HepG2 (cell line): ENCODE results near the gene WDR18.

Experiments used
- ATF2 ChIP-seq: sonication (generic); formaldehyde crosslinking; IDR thresholded peaks from 2 replicates; pipeline ENCODE4 v1.4.0; 2020; ENCODE audit warnings: missing genetic modification reagents
- ELF4 ChIP-seq: sonication (generic); formaldehyde crosslinking; IDR thresholded peaks from 2 replicates; pipeline ENCODE4 v1.5.0; 2020; ENCODE audit warnings: missing genetic modification reagents, mild to moderate bottlenecking, moderate library complexity, borderline replicate concordance
- EZH2 ChIP-seq: conservative IDR thresholded peaks from 2 replicates; pipeline ENCODE4 v1.6.1; 2012; ENCODE audit warnings: mild to moderate bottlenecking, low read depth, low read length, moderate library complexity
- MTA3 ChIP-seq: sonication (generic); formaldehyde crosslinking; IDR thresholded peaks from 2 replicates; pipeline ENCODE4 v1.4.0; 2020; ENCODE audit warnings: missing genetic modification reagents
- NFYB ChIP-seq: sonication (generic); formaldehyde crosslinking; IDR thresholded peaks from 2 replicates; pipeline ENCODE4 v1.4.0; 2020; ENCODE audit warnings: missing genetic modification reagents
- NRL ChIP-seq: sonication (generic); formaldehyde crosslinking; IDR thresholded peaks from 2 replicates; pipeline ENCODE4 v1.5.0; 2020; ENCODE audit warnings: missing genetic modification reagents, mild to moderate bottlenecking, moderate library complexity, borderline replicate concordance
- PHF21A ChIP-seq: sonication (generic); formaldehyde crosslinking; IDR thresholded peaks from 2 replicates; pipeline ENCODE4 v1.5.0; 2020; ENCODE audit warnings: mild to moderate bottlenecking, missing genetic modification reagents
- POLR2A ChIP-seq, 2 experiments: IDR thresholded peaks; 2 replicates each; pipeline ENCODE4 v1.6.1; 2011; ENCODE audit warnings: low read depth in 2 of 2, low read length in 2 of 2, mild to moderate bottlenecking in 1 of 2, moderate library complexity in 1 of 2; ENCODE audit not compliant: insufficient read depth in 1 of 2
- ZNF17 ChIP-seq: sonication (generic); formaldehyde crosslinking; IDR thresholded peaks from 2 replicates; pipeline ENCODE4 v1.5.0; 2020; ENCODE audit warnings: mild to moderate bottlenecking, missing genetic modification reagents
- ZNF672 ChIP-seq: sonication (generic); formaldehyde crosslinking; IDR thresholded peaks from 2 replicates; pipeline ENCODE4 v1.8.1; 2022; ENCODE audit warnings: missing genetic modification reagents
- ZNF674 ChIP-seq: sonication (generic); formaldehyde crosslinking; IDR thresholded peaks from 2 replicates; pipeline ENCODE4 v1.5.0; 2020; ENCODE audit warnings: low read depth, mild to moderate bottlenecking, missing genetic modification reagents
- TF ChIP-seq, protein P1 (sequence below): sonication (generic); IDR thresholded peaks from 2 replicates; pipeline ENCODE4 v1.6.1; 2016; ENCODE audit warnings: low read depth, borderline replicate concordance

- TF ChIP-seq, protein P1, sequence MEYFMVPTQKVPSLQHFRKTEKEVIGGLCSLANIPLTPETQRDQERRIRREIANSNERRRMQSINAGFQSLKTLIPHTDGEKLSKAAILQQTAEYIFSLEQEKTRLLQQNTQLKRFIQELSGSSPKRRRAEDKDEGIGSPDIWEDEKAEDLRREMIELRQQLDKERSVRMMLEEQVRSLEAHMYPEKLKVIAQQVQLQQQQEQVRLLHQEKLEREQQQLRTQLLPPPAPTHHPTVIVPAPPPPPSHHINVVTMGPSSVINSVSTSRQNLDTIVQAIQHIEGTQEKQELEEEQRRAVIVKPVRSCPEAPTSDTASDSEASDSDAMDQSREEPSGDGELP: no peak
- TF ChIP-seq MTA3 (no peak), ZNF672 (CRISPR knock-in tag) (no peak), ELF4 (CRISPR knock-in tag) (no peak), POLR2A (IDR thresholded peaks at IDR 0.05; ENCODE audit: insufficient read depth in 1 of 2, low read depth in 2 of 2, low read length in 2 of 2) (no peak), ATF2 (CRISPR knock-in tag) (no peak), NRL (CRISPR knock-in tag) (no peak), NFYB (no peak), EZH2 (no peak), PHF21A (no peak), ZNF17 (CRISPR knock-in tag) (no peak), ZNF674 (CRISPR knock-in tag) (no peak)
Observed at GRCh38 chr19:1019616-1019961, 35.4 kb downstream of the WDR18 start.
